ENCODE results near the gene IHH. TPM values are rescaled to one million over a fixed set of nuclear protein-coding genes. Genes with fewer than 3 reads are reported as not detected.

Gene IHH
- total RNA-seq, 4 donors from 2014 or later = 0.83 TPM; not detected in 3

GRCh38 chr2:219090436-219091299 lies 29.9 kb upstream of the IHH start:
- H3K36me3 ChIP-seq = no peaks in the 10 kb centered on the region
- no peak overlapping the region for H3K27ac ChIP-seq
- H3K9me3 ChIP-seq = no peaks in the 10 kb centered on the region
- TF ChIP-seq CTCF (IDR thresholded peaks at IDR 0.05) (no peak), POLR2A (IDR thresholded peaks at IDR 0.05) (no peak)
- H3K27me3 ChIP-seq = no peaks in the 10 kb centered on the region
- H3K4me1 ChIP-seq = no peaks in the 10 kb centered on the region
- DNase-seq = no peak
- no peak overlapping the region for H3K4me3 ChIP-seq
- intact Hi-C loops (cut with DNase I; ENCODE audit: low total_unique reads) = no loop called here

- Histone ChIP-seq H3K36me3 (no peaks in the 10 kb centered on the region), H3K27me3 (no peaks in the 10 kb centered on the region), H3K9me3 (no peaks in the 10 kb centered on the region), H3K4me3 (no peak overlapping the region), H3K27ac (no peak overlapping the region), H3K4me1 (no peaks in the 10 kb centered on the region)
- no peak for DNase-seq
- TF ChIP-seq POLR2A (IDR thresholded peaks at IDR 0.05) (no peak), CTCF (IDR thresholded peaks at IDR 0.05) (no peak)
- intact Hi-C loops (cut with DNase I; ENCODE audit: low total_unique reads) = no loop called here
Measured at GRCh38 chr2:219089330-219089729, 28.6 kb upstream of the IHH start.

- Histone ChIP-seq H3K9me3 (no peaks in the 10 kb centered on the region), H3K4me3 (no peak overlapping the region), H3K27me3 (no peaks in the 10 kb centered on the region), H3K36me3 (no peaks in the 10 kb centered on the region), H3K27ac (no peak overlapping the region), H3K4me1 (no peaks in the 10 kb centered on the region)
- intact Hi-C loops (cut with DNase I; ENCODE audit: low total_unique reads) = no loop called here
- no peak for DNase-seq
- TF ChIP-seq POLR2A (IDR thresholded peaks at IDR 0.05) (no peak), CTCF (IDR thresholded peaks at IDR 0.05) (no peak)
Measured at GRCh38 chr2:219087848-219088247, 27.1 kb upstream of the IHH start.

GRCh38 chr2:219087361-219087760 lies 26.6 kb upstream of the IHH start:
- H3K4me3 ChIP-seq = no peak overlapping the region

More at GRCh38 chr2:219087361-219087760, 26.6 kb upstream of the IHH start:
- Histone ChIP-seq H3K27me3 (no peaks in the 10 kb centered on the region), H3K4me1 (no peaks in the 10 kb centered on the region), H3K9me3 (no peaks in the 10 kb centered on the region), H3K36me3 (no peaks in the 10 kb centered on the region), H3K27ac (no peak overlapping the region)
- intact Hi-C loops (cut with DNase I; ENCODE audit: low total_unique reads) = no loop called here
- TF ChIP-seq POLR2A (IDR thresholded peaks at IDR 0.05) = no peak
- TF ChIP-seq CTCF (IDR thresholded peaks at IDR 0.05) = no peak
- DNase-seq = no peak

All from uterus (tissue), 4 donors.